T-cell (primary cell): ENCODE data around the gene RASIP1. TPM values are rescaled to one million over a fixed set of nuclear protein-coding genes. Genes with fewer than 3 reads are reported as not detected.
"Not testable (repeated sequence)": the region's sequence is repeated elsewhere in the genome, so short reads cannot be mapped to it uniquely, and the experiment has no call there.

Experiments used
- ATAC-seq, 4 experiments: fragments of 200-7000 bp in 3 of 4; fragments of 150-1000 bp in 1 of 4; cut with Tn5 transposase; replicated peaks in 1 of 4; 1 replicate in 3 of 4; 2 replicates in 1 of 4; pipeline ENCODE4 v1.10.0; 2021; ENCODE audit warnings: moderate library complexity in 3 of 4, mild to moderate bottlenecking in 2 of 4, moderate number of reproducible peaks in 1 of 4
- CTCF ChIA-PET, 2 donors: fragments of 300-600 bp; sonication (Branson Sonifier 250); formaldehyde crosslinking; loops; one replicate each; lab custom pipeline; 2022; ENCODE audit warnings: antibody characterized with exemption in 2 of 2; lab: Charles Lee
- POLR2A ChIA-PET, 2 donors: fragments of 300-600 bp; sonication (Branson Sonifier 250); formaldehyde crosslinking; loops; one replicate each; lab custom pipeline; 2022; ENCODE audit warnings: antibody characterized with exemption in 2 of 2; lab: Charles Lee
- DNase-seq, 35 experiments: peaks; one replicate each; pipeline versions ENCODE4 v3.0.0 to v3.0.0-alpha.2; 2013 to 2023
- H3K27ac ChIP-seq: one replicate; pipeline ENCODE4 v1.5.1; 2013; ENCODE audit warnings: low read length
- H3K27me3 ChIP-seq, 2 experiments: replicated peaks in 1 of 2; 1 replicate in 1 of 2; 2 replicates in 1 of 2; pipeline versions ENCODE4 v1.6.1 to v1.7.0; 2013; ENCODE audit warnings: low read length in 1 of 2, mixed read lengths in 1 of 2; ENCODE audit not compliant: control insufficient read depth in 2 of 2, insufficient read depth in 2 of 2; ENCODE audit errors: extremely low read depth in 1 of 2
- H3K36me3 ChIP-seq, 2 donors: 1 replicate in 1 of 2; 2 replicates in 1 of 2; pipeline versions ENCODE4 v1.6.1 to v1.7.0; 2013; ENCODE audit warnings: low read length in 1 of 2; ENCODE audit not compliant: control insufficient read depth in 2 of 2, insufficient read depth in 1 of 2; ENCODE audit errors: extremely low read depth in 1 of 2
- H3K4me1 ChIP-seq, 2 experiments: 1 replicate in 1 of 2; 2 replicates in 1 of 2; pipeline versions ENCODE4 v1.6.1 to v1.7.0; 2013; ENCODE audit warnings: low read length in 2 of 2, mixed read lengths in 1 of 2; ENCODE audit not compliant: insufficient read depth in 2 of 2, control insufficient read depth in 1 of 2; ENCODE audit errors: extremely low read depth in 1 of 2
- H3K4me3 ChIP-seq, 2 donors: 1 replicate in 1 of 2; 2 replicates in 1 of 2; pipeline versions ENCODE4 v1.5.1 to v1.7.0; 2013; ENCODE audit warnings: mild to moderate bottlenecking in 2 of 2, low read length in 1 of 2, moderate library complexity in 1 of 2; ENCODE audit not compliant: control insufficient read depth in 1 of 2; ENCODE audit errors: extremely low read depth in 1 of 2
- H3K9me3 ChIP-seq: 2 replicates; pipeline ENCODE4 v1.7.0; 2013
- H3K27ac Mint-ChIP-seq, 2 donors: one replicate each; pipeline ENCODE4 v1.8.0; 2020 to 2021; ENCODE audit warnings: mild to moderate bottlenecking in 2 of 2, mixed read lengths in 2 of 2
- H3K27me3 Mint-ChIP-seq, 2 donors: one replicate each; pipeline ENCODE4 v1.8.0; 2021 to 2022; ENCODE audit warnings: mixed read lengths in 2 of 2
- H3K36me3 Mint-ChIP-seq: one replicate; pipeline ENCODE4 v1.8.0; 2021; ENCODE audit warnings: mixed read lengths
- H3K4me1 Mint-ChIP-seq, 3 donors: one replicate each; pipeline ENCODE4 v1.8.0; 2020 to 2022; ENCODE audit warnings: mixed read lengths in 3 of 3, mild to moderate bottlenecking in 1 of 3
- H3K4me3 Mint-ChIP-seq, 3 donors: one replicate each; pipeline ENCODE4 v1.8.0; 2020 to 2022; ENCODE audit warnings: mild to moderate bottlenecking in 3 of 3, mixed read lengths in 3 of 3, moderate library complexity in 3 of 3
- H3K9me3 Mint-ChIP-seq, 3 donors: one replicate each; pipeline ENCODE4 v1.8.0; 2020 to 2022; ENCODE audit warnings: mixed read lengths in 3 of 3
- WGBS: methylation state at CpG from one replicate; pipeline ENCODE4 v1.1.5; 2013; ENCODE audit warnings: missing lambda C conversion rate; ENCODE audit not compliant: insufficient coverage; 5-methylcytosine and 5-hydroxymethylcytosine counted together
- total RNA-seq, 35 experiments: library from RNA in 6 of 35; stranded (reverse) in 6 of 35; fragments of 120-200 nt in 1 of 35; gene quantifications; one replicate each; pipeline versions ENCODE4 v1.2.1 to v1.2.4 and lab custom pipeline; 2013 to 2026

RASIP1 gene
- total RNA-seq, 5 donors from 2014 or later (not counting 1 experiment from before 2014, with no cell fraction given): 0.23 to 0.65 (median 0.32) TPM; not detected in 2

DNA sequence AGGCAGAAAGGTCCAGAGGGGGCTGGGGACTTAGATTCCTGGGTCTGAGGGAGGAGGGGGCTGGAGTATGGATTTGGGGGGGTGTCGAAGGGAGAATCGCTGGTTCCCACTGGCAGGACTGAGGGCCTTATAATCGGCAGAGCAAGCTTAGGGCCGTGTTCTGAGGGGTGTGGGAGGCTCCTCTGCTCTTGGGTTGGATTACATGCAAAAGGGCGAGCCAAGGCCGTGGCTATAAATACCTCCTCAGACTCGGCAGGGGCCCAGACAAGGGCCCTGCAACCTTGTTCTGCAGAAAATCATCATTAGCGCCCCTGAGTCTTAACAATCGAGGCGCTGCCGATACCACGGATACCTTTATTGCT is 20.2 kb downstream of the RASIP1 start:
- Mint-ChIP-seq H3K4me1 (peaks cover 17 to 22% (median 17%) of the 10 kb centered on the region in 3 donors), H3K27me3 (no peaks in the 10 kb centered on the region), H3K27ac (peak overlapping the region in 1 of 2 donors; percentile 100), H3K36me3 (peaks cover 3% of the 10 kb centered on the region), H3K9me3 (peaks cover 2 to 4% (median 4%) of the 10 kb centered on the region in 3 donors), H3K4me3 (peak overlapping the region; percentile 82 to 97 (median 95))
- Histone ChIP-seq H3K9me3 (no peaks in the 10 kb centered on the region), H3K4me1 (peaks cover 5 to 24% of the 10 kb centered on the region in 2 experiments), H3K27me3 (no peaks in the 10 kb centered on the region), H3K36me3 (no peaks in the 10 kb centered on the region), H3K27ac (no peak overlapping the region), H3K4me3 (peak overlapping the region; percentile 74 to 78)
- 37% methylated on average over 7 of the region's 12 CpGs for WGBS
- POLR2A ChIA-PET: no interaction called here
- CTCF ChIA-PET: interaction anchor here in 1 of 2 donors (0.9 kb wide), 1 partner anchor 273 kb away, joined by 3 read pairs; the partner anchor contains the start of genes GYS1 and RUVBL2
- ATAC-seq (peak in 2 of 4 experiments; percentile 4 to 8), DNase-seq (no peak)

DNA sequence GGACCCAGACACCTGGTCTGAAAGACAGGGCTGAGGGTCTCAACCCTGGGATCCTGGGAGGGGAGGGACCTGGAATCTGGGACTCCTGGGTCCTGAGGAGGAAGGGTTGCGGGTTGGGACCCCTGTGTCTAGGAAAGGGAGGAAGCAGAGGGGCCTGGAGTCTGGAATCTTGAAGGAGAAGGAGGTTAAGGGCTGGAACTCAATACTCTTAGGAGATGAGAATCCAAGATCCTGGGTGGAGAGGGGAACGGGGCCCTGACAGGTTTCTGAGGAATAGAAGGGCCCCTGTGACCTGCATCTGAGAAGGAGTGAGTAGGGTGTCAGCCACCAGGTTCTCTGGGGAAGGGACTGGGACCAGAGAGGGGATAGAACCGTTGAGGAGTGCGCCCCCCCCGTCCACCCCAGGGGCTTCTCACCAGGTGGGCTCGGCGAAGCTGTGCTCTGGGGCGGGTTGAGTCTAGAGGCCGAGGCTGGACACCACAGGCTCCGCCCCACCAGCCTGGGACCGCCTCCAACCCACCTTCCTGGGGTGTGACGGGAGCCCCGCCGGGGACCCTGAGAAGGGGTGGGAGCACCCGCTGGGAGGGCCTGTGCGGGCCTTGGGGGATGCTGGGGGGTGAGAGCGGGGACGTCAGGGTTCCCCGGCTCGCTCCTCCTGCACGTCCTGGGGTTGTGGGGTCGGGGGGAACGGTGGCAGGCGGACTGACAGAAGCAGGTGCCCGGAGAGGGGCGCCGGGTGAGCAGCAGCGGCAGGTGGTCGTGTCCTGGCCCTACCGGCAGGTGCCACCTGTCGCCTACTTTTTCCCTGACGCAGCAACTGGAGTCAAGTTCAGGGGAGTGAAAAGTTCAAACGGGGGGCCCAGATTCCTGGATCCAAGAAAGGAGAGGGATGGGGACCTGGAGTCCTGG is 20.9 kb downstream of the RASIP1 start, which contains the start of gene MAMSTR:
Gene MAMSTR, minus strand, starts transcription at position 463 of the 909 bp plus-strand sequence. CDS start 694 bp downstream, outside the sequence.
- ChIA-PET POLR2A (no interaction called here), CTCF (no interaction called here)
- H3K4me1 Mint-ChIP-seq: peaks cover 14 to 20% (median 17%) of the 10 kb centered on the region in 3 donors
- H3K9me3 Mint-ChIP-seq: no peaks in the 10 kb centered on the region
- H3K4me3 ChIP-seq: peak within 1 kb of the TSS; percentile 74 to 78
- peak within 1 kb of the TSS; percentile 98 to 100 for H3K27ac Mint-ChIP-seq
- H3K4me1 ChIP-seq: peaks cover 5 to 25% of the 10 kb centered on the region in 2 experiments
- H3K4me3 Mint-ChIP-seq: peak within 1 kb of the TSS; percentile 82 to 97 (median 95)
- ATAC-seq: no peak
- WGBS: 89% methylated on average over 22 of the region's 33 CpGs
- H3K36me3 Mint-ChIP-seq: no peaks in the 10 kb centered on the region
- H3K9me3 ChIP-seq: no peaks in the 10 kb centered on the region
- H3K27ac ChIP-seq: peak within 1 kb of the TSS; percentile 94
- no peaks in the 10 kb centered on the region for H3K27me3 ChIP-seq
- H3K36me3 ChIP-seq: no peaks in the 10 kb centered on the region
- H3K27me3 Mint-ChIP-seq: no peaks in the 10 kb centered on the region
- DNase-seq: no peak

DNA sequence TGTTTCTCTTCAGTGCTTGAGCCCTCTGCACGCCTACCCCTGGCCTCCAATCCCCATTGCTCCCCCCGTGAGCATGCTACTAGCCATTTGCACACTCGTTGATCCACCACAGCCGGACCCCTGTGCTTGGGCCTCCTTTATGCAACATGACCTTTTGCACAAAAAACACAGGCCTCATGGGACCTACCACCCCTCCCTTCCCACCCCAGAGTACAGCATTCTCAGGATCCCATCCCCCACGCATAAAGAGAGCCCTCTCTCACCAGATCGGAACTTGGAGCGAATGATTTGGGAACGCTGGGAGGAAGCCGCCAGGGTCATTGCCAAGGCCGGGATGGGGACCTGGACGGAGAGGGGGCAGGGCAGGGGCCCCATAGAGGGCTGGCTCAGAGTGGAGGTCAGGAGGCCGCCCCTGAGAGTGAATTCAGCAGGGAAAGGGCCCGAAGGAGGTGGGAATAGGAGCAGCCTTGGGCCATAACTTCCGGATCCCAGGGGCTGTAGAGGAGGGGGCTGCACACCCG is 21.6 kb downstream of the RASIP1 start:
- 95% methylated on average over 14 of the region's 15 CpGs for WGBS
- no peak overlapping the region for H3K4me3 ChIP-seq
- DNase-seq (no peak), ATAC-seq (no peak)
- Mint-ChIP-seq H3K27ac (no peak overlapping the region), H3K4me1 (peaks cover 16 to 25% (median 18%) of the 10 kb centered on the region in 3 donors), H3K9me3 (no peaks in the 10 kb centered on the region), H3K36me3 (no peaks in the 10 kb centered on the region), H3K27me3 (no peaks in the 10 kb centered on the region), H3K4me3 (no peak overlapping the region)
- H3K9me3 ChIP-seq: no peaks in the 10 kb centered on the region
- no peaks in the 10 kb centered on the region for H3K36me3 ChIP-seq
- ChIA-PET CTCF (no interaction called here), POLR2A (no interaction called here)
- no peak overlapping the region for H3K27ac ChIP-seq
- no peaks in the 10 kb centered on the region for H3K27me3 ChIP-seq
- H3K4me1 ChIP-seq: peaks cover 5 to 25% of the 10 kb centered on the region in 2 experiments

DNA sequence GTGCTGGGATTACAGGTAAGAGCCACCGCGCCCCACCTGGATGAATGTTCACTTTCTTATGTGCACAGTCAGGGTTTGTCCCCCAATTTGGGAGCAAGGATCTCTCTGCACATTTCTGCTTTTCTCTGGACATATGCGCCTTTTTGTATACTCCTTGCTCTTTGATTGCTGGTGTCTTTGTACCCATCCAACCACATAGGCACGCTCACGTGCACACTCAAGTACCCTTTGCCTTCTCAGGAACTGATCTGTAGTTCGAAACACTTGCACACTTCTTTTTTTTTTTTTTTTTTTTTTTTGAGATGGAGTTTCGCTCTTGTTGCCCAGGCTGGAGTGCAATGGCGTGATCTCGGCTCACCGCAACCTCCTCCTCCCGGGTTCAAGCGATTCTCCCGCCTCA is 22.3 kb downstream of the RASIP1 start:
- H3K9me3 ChIP-seq, H3K4me3 Mint-ChIP-seq, ATAC-seq, H3K36me3 ChIP-seq, CTCF ChIA-PET, H3K27ac ChIP-seq, H3K36me3 Mint-ChIP-seq, H3K27me3 ChIP-seq, DNase-seq, H3K27ac Mint-ChIP-seq, H3K4me3 ChIP-seq, H3K27me3 Mint-ChIP-seq, H3K9me3 Mint-ChIP-seq, POLR2A ChIA-PET: not testable (repeated sequence)
- peaks cover 5 to 32% of the 10 kb centered on the region in 2 experiments for H3K4me1 ChIP-seq
- WGBS: 100% methylated on average over 4 of the region's 13 CpGs
- H3K4me1 Mint-ChIP-seq: peaks cover 17 to 29% (median 20%) of the 10 kb centered on the region in 3 donors

DNA sequence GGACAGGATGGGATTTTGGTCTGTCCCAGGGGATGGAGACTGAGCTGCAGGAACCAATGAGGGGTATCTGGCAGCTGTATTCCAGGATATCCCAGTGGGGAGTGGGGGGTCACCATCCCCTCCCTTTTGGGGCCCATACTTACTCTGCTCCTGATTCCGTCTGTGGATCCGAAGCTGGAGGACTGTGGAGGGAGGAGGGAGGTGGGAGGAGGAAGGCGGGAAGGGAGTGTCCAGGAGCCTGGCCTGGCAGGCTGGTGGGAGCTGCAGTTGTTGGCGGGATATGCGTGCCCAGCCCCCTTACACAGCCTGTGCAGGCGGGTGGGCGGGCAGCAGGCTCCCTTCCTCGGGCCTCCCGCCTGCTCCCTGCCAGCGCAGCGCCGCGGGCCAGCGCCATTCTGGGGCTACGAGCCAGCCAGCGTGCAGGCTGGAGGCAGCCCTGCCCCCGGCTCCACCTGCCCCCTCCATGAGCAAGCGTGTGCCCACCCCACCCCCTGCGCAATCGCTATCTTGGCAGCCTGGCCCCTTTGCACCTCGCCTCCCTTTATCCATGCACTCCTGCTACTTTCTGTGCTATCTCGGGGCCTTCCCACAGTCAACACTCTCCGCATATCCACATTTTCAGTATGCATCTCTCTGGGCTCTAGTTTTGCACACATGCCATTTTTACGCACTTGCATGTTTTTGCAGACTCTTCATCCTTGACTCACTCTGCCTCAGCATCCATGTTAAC is 23.7 kb downstream of the RASIP1 start:
- H3K4me3 ChIP-seq: no peak overlapping the region
- H3K4me3 Mint-ChIP-seq: no peak overlapping the region
- no peak overlapping the region for H3K27ac ChIP-seq
- no peaks in the 10 kb centered on the region for H3K36me3 Mint-ChIP-seq
- H3K27ac Mint-ChIP-seq: no peak overlapping the region
- peaks cover 24 to 32% (median 26%) of the 10 kb centered on the region in 3 donors for H3K4me1 Mint-ChIP-seq
- no peaks in the 10 kb centered on the region for H3K27me3 ChIP-seq
- ATAC-seq (no peak), DNase-seq (no peak)
- 68% methylated on average over 21 of the region's 24 CpGs for WGBS
- no peaks in the 10 kb centered on the region for H3K27me3 Mint-ChIP-seq
- no peaks in the 10 kb centered on the region for H3K9me3 Mint-ChIP-seq
- CTCF ChIA-PET: no interaction called here
- POLR2A ChIA-PET: no interaction called here
- peaks cover 5 to 36% of the 10 kb centered on the region in 2 experiments for H3K4me1 ChIP-seq
- H3K9me3 ChIP-seq: no peaks in the 10 kb centered on the region
- no peaks in the 10 kb centered on the region for H3K36me3 ChIP-seq

DNA sequence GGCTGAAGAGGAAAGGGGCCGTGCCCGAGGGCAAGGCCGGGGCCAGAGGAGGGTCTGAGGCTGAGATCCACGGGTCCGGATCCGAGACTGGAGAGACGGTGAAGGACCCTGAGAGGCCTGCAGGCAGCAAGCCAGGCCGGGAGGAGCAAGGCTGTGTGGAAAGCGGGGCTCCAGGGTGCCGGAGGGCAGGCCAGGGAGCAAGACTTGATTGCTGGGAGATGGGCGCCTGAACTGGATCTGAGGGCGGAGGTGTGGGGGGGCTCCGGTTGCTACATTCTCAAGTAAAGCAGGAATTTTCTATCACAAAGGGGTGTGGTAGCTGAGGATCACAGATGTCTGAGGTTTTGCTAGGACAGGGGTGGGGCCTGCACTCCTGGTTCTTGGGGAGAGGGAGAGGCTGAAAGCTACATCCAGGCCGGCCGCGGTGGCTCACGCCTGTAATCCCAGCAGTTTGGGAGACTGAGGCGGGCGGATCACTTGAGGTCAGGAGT is 24.7 kb downstream of the RASIP1 start:
- DNase-seq: no peak

More for the DNA sequence above, 24.7 kb downstream of the RASIP1 start:
- Histone ChIP-seq H3K27me3 (no peaks in the 10 kb centered on the region), H3K27ac (no peak overlapping the region), H3K36me3 (no peaks in the 10 kb centered on the region), H3K4me3 (no peak overlapping the region), H3K9me3 (no peaks in the 10 kb centered on the region), H3K4me1 (peaks cover 2 to 26% of the 10 kb centered on the region in 2 experiments)
- Mint-ChIP-seq H3K4me3 (peak overlapping the region; percentile 49 to 85 (median 62)), H3K4me1 (peaks cover 20 to 25% (median 21%) of the 10 kb centered on the region in 3 donors), H3K27me3 (no peaks in the 10 kb centered on the region), H3K9me3 (no peaks in the 10 kb centered on the region), H3K36me3 (no peaks in the 10 kb centered on the region), H3K27ac (peak overlapping the region in 1 of 2 donors; percentile 39)
- ChIA-PET POLR2A (no interaction called here), CTCF (no interaction called here)
- 95% methylated on average over 16 of the region's 19 CpGs for WGBS
- ATAC-seq: no peak
